GM13977 (cell line): ENCODE data around the gene PERCC1.
"Not testable (repeated sequence)": the region's sequence is repeated elsewhere in the genome, so short reads cannot be mapped to it uniquely, and the experiment has no call there.

Experiments used
- DNase-seq: peaks from one replicate; pipeline ENCODE4 v3.0.0; 2012; ENCODE audit warnings: low spot score
- in situ Hi-C: fragments of 300-500 bp; cut with MboI; formaldehyde crosslinking; loops from one replicate; pipeline ENCODE4 v1.12.0; 2022; ENCODE audit warnings: low sequenced_read_pairs, low pct_unique_long_range_greater_than_20kb, mixed read lengths, inconsistent platforms; ENCODE audit not compliant: unreplicated experiment
- TF ChIP-seq, protein P1 (sequence below): IDR thresholded peaks from 2 replicates; pipeline ENCODE4 v1.5.1; 2012; ENCODE audit warnings: mild to moderate bottlenecking, control low read depth; ENCODE audit not compliant: insufficient read depth; ENCODE audit errors: extremely low read depth, missing control alignments

Gene PERCC1

DNA sequence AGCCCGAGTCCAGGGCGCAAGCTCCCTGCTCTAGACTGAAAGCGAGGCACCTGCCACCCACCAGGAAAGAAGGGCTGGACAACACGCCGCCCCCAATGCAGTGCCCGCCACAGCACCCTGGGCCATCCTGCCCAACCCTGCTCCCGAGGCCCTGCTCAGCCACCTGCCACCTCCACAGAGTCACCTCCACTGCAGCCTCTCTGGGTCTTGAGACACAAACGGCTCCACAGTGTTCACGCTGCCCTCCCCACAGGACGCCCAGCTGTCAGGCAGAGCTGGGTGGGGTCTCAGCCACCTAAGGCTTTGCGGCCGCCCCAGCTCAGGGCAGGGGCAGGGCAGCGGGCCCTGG, 34.7 kb downstream of the PERCC1 start:
- in situ Hi-C loops: no loop called here
- TF ChIP-seq, protein P1, sequence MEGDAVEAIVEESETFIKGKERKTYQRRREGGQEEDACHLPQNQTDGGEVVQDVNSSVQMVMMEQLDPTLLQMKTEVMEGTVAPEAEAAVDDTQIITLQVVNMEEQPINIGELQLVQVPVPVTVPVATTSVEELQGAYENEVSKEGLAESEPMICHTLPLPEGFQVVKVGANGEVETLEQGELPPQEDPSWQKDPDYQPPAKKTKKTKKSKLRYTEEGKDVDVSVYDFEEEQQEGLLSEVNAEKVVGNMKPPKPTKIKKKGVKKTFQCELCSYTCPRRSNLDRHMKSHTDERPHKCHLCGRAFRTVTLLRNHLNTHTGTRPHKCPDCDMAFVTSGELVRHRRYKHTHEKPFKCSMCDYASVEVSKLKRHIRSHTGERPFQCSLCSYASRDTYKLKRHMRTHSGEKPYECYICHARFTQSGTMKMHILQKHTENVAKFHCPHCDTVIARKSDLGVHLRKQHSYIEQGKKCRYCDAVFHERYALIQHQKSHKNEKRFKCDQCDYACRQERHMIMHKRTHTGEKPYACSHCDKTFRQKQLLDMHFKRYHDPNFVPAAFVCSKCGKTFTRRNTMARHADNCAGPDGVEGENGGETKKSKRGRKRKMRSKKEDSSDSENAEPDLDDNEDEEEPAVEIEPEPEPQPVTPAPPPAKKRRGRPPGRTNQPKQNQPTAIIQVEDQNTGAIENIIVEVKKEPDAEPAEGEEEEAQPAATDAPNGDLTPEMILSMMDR: no peak
- no peak for DNase-seq

DNA sequence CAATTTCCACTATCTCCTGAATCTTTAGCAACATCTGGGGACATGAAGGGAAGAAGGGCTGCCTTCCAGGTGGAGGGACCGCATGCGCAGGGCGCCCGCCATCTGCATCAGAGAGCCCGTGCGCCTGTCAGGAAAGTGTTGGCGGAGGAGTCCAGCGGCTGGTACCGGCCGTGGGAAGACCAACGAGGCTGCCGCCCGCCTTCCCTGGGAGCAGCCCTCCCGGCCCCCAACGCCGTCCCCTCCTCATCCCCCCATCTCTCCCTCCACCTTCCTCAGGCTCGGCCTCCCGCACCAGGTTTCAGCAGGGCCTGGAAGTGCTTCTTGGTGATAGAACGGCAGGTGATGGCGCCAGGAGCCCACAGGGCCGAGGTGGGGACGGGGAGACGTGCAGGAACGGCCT, 35.2 kb downstream of the PERCC1 start:
- TF ChIP-seq, protein P1: no peak
- in situ Hi-C loops: no loop called here
- no peak for DNase-seq

DNA sequence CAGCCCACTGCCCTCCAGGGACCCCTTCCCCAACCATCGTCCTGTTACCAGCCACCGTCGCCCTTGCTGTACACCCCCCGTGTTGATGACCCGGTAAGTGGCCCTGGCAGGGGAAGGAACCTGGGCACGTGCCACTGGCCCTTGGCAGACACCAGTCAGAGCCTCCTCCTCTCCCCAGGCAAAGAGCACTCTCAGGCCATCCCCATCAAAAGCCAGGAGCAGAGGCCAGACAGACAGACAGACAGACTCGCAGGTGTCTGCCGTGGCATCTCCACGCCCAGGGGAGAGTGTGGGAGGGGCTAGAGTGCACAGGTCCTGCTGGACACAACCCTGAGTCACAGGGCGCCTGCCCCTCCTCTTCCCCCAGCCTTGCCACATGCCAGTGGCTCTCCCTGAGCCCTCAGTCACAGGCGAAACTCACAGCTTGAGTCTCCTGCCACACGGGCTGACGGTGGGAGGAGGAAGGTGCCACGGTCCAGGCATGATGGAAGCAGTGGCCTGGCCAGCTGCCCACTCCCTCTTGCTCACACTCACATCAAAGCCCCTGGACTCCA, 36.2 kb downstream of the PERCC1 start:
- TF ChIP-seq, protein P1: no peak
- in situ Hi-C loops: no loop called here
- DNase-seq: no peak

DNA sequence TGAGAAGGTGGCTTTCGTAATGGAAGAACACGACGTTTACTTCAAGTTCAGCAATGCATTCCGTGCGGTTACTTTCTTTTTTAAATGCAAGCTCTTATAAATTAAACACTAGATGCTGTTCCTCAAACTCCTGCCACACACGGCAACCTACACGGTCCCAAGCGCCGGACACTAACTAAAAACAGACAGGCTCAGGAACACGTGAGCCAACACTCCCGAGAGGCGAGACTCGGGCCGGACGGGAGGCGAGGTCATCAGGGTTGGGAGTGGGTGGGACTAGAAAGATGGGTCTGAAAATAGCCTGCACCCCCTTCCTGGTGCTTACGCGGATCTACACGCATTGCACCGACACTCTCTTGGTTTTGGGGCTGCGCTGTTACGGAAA, 37.5 kb downstream of the PERCC1 start:
- DNase-seq: no peak
- in situ Hi-C loops: no loop called here
- TF ChIP-seq, protein P1: no peak

DNA sequence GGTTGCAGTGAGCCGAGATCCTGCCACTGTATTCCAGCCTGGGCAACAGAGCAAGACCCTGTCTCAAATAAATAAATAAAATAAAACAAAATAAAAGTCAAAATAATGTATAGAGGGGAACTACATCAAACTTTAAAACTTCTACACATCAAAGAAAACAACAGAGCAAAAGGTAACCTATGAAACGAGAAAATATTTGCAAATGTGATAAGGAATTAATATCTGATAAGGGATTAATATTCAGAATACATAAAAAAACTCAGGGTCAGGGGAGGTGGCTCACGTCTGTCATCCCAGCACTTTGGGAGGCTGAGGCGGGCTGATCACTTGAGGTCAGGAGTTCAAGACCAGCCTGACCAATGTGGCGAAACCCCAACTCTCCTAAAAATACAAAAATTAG, 38.3 kb downstream of the PERCC1 start:
- in situ Hi-C loops, DNase-seq: not testable (repeated sequence)

DNA sequence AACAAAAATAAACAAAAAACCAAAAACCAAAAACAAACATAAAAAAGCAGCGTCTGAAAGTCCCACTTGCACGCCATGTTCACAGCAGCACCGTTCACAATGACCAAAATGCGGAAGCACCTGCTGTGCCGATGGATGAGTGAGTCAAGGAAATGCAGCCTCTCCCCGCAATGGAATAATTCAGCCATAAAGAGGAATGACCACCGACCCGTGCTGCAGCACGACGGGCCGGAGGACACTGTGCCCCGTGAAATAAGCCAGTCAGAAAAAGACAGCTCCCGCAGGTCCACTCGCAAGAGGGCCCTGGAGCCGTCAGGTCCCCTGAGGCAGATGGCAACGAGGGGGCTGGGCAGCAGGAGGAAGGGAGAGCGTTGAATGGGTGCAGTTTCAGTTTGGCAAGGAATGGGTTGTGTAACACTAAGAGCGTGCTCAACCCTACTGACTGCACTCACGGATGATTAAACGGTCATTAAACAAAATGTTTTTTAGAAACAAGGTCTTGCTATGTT, 38.9 kb downstream of the PERCC1 start:
- DNase-seq: no peak
- in situ Hi-C loops: no loop called here
- TF ChIP-seq, protein P1: no peak

DNA sequence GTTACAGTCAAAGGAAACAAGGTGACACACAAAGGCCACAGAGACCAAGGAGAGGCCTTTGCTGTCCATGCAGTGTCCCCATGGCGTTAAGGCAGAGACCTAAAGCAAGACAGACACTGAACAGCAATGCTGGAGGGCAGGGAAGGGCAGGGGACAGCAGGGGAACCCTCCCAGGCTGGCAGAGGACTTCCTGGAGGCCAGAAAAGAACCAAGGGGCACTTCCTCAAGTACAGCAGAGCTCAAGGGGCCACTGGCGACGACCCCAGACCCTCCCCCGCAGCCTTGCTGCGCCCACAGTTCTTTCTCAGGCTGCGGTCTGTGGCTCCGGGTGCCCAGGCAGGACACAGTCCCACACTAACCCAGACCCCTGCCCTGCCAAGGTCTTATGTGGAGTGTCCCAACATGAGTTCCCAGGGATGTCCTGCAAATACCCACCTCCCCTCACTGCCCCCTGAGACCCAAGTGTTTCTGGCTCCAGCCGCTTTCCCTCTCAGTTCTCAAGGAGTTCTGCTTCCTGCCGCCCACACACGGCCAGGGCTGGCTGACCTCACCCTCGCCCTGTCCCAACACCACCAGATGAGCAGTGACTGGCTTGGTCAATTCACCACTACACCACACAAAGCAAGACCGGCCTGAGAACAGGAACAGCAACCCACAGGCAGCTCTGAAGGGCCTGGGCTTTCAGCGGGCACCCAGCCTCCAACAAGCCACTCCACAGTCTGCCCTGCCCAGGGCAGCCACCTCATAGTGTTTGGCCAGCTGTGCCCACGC, 39.8 kb downstream of the PERCC1 start:
- TF ChIP-seq, protein P1: no peak
- in situ Hi-C loops: no loop called here
- no peak for DNase-seq
